ENCODE data around the gene UPB1. TPM values are rescaled to one million over a fixed set of nuclear protein-coding genes. Genes with fewer than 3 reads are reported as not detected.

UPB1 gene
- total and polyA plus RNA-seq, 10 of the 15 experiments (the other 5 are each of a cell fraction or from before 2014, with no cell fraction given), result 0.89 to 20.5 (median 3.1) TPM

GRCh38 chr22:24519496-24519895, 24.4 kb downstream of the UPB1 start (continued):
- no peak for TF ChIP-seq ZBTB40 (IDR thresholded peaks at IDR 0.05; ENCODE audit: borderline replicate concordance)
- TF ChIP-seq ZNF622 (IDR thresholded peaks at IDR 0.05), result no peak
- TF ChIP-seq MXI1 (IDR thresholded peaks at IDR 0.05; ENCODE audit: low read depth, low read length), result no peak
- TF ChIP-seq TCF3 (IDR thresholded peaks at IDR 0.05; ENCODE audit: borderline replicate concordance, insufficient read depth, low read depth, low read length), result no peak
- TF ChIP-seq BCL11A (IDR thresholded peaks at IDR 0.05; ENCODE audit: low read depth, low read length), result no peak
- TF ChIP-seq RELB (IDR thresholded peaks at IDR 0.05; ENCODE audit: low read depth), result no peak
- TF ChIP-seq MYB (IDR thresholded peaks at IDR 0.05; ENCODE audit: borderline replicate concordance, low read depth, low read length), result no peak
- TF ChIP-seq NFIC (IDR thresholded peaks at IDR 0.05; ENCODE audit: low read depth, low read length), result no peak

Data from GM12878 (cell line).